Raji (cell line): Measurements from ENCODE around the gene ST6GAL1.

Experiments
- POLR2A ChIP-seq: IDR thresholded peaks from 2 replicates; pipeline ENCODE4 v1.6.1; 2011; ENCODE audit warnings: low read depth, low read length, control low read depth; ENCODE audit not compliant: insufficient read depth

ST6GAL1 gene

GRCh38 chr3:186935133-186935532 is 4.8 kb downstream of the ST6GAL1 start:
- no peak for TF ChIP-seq POLR2A

GRCh38 chr3:186937017-186937875 is 6.9 kb downstream of the ST6GAL1 start:
- TF ChIP-seq POLR2A, result no peak

GRCh38 chr3:186938716-186939115 is 8.4 kb downstream of the ST6GAL1 start:
- TF ChIP-seq POLR2A, result no peak

GRCh38 chr3:186939536-186939935 is 9.2 kb downstream of the ST6GAL1 start:
- no peak for TF ChIP-seq POLR2A

- TF ChIP-seq POLR2A, result no peak
These were observed 10.6 kb downstream of the ST6GAL1 start for GRCh38 chr3:186940967-186941366.

- no peak for TF ChIP-seq POLR2A
These were observed 11.8 kb downstream of the ST6GAL1 start for GRCh38 chr3:186942168-186942567.

- no peak for TF ChIP-seq POLR2A
These were observed 15.0 kb downstream of the ST6GAL1 start for GRCh38 chr3:186945255-186945823.

GRCh38 chr3:186946756-186947375 is 16.5 kb downstream of the ST6GAL1 start:
- TF ChIP-seq POLR2A, result no peak

GRCh38 chr3:186949281-186949982 is 19.1 kb downstream of the ST6GAL1 start:
- TF ChIP-seq POLR2A, result no peak

GRCh38 chr3:186950402-186951093 is 20.2 kb downstream of the ST6GAL1 start:
- no peak for TF ChIP-seq POLR2A

GRCh38 chr3:186951640-186952552 is 21.6 kb downstream of the ST6GAL1 start:
- no peak for TF ChIP-seq POLR2A

GRCh38 chr3:186953011-186953487 is 22.7 kb downstream of the ST6GAL1 start:
- TF ChIP-seq POLR2A, result no peak

- no peak for TF ChIP-seq POLR2A
These were observed 25.8 kb downstream of the ST6GAL1 start for GRCh38 chr3:186955898-186956696.

GRCh38 chr3:186959029-186959624 is 28.8 kb downstream of the ST6GAL1 start:
- TF ChIP-seq POLR2A, result no peak
